Stimulated activated CD4-positive, alpha-beta T cell treated with anti-CD3 and anti-CD28 coated beads, TNF-alpha, amount 100 ng/mL, for 1 hour (primary cell): Measurements from ENCODE around the gene MYORG.
"Not testable (repeated sequence)": the region's sequence is repeated elsewhere in the genome, so short reads cannot be mapped to it uniquely, and the experiment has no call there.

Experiments
- DNase-seq, 3 donors: peaks; one replicate each; pipeline ENCODE4 v3.0.0-alpha.2; 2020; ENCODE audit warnings: low read depth in 3 of 3, low spot score in 1 of 3

The MYORG gene

DNA sequence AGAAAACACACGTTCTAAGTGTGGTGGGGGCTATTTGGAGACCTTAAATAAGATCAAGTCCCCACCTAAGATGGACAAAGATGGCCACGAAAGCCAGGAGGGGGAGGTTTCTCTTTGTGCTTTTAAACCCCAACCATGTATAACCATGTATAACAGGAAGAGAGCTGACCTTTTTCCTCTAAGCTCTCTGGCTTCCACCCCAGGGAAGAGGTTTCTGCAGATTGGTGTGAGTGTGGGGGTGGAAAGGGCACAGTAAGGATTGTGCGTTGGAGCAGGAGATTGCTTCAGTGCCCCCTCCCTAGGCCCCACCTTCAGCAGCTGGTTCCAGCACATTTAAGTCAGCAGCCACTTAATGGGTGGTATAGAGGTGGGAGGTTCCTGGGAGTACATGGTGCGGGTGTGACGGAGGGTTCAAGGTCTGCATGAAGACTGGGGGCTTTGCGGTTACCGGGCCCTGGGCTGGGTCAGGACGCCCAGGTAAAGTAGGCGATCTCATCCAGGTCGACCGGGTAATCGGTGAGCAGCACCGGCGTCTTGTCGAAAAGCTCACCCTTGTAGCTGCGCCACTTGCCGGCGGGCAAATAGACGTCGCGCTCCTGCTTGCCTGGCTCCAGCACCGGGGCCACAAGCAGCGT, 6.2 kb downstream of the MYORG start:
- DNase-seq, result no peak

DNA sequence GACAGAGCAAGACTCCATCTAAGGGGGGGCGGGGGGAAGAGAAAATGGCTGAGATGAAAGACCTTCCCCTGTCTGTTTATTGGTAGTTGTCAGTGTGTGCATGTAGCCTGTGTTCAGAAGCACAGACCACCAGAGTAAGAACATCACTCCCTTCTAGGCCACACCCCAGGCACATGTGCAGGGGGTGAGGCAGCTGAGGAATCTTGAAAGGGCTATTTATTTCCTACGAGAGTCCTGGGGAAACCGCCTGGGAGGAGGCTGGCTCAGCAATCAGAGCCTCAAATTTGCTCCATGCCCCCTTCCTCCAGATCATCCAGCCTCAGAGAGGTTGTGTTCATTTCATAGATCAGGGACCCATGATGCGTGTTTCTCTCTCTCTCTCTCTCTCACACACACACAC, 7.1 kb downstream of the MYORG start:
- DNase-seq, result no peak

DNA sequence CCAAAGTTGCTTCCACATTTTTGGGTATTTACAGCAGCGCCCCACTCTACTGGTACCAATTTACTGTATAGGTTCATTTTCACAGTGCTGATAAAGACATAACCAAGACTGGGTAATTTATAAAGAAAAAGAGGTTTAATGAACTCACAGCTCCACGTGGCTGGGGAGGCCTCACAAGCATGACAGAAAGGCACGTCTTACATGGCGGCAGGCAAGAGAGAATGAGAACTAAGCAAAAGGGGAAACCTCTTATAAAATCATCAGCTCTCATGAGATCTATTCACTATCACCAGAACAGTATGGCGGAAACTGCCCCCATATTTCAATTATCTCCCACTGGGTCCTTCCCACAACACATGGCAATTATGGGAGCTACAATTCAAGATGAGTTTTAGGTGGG, 7.9 kb downstream of the MYORG start:
- DNase-seq, result not testable (repeated sequence)

DNA sequence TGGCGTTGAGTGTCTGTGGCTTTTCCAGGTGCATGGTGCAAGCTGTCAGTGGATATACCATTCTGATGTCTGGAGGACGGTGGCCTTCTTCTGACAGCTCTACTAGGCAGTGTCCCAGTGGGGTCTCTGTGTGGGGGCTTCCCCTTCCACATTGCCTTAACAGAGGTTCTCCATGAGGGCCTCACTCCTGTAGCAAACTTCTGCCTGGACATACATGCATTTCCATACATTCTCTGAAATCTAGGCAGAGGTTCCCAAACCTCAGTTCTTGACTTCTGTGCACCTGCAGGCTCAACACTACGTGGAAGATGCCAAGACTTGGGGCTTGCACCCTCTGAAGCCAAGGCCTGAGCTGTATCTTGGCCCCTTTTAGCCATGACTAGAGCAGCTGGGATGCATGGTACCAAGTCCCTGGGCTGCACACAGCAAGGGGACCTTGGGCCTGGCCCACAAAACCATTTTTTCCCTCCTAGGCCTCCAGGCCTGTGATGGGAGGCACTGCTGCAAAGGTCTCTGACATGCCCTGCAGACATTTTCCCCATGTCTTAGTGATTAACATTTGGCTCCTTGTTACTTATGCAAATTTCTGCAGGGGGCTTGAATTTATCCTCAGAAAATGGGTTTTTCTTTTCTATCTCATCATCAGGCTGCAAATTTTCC, 8.8 kb downstream of the MYORG start:
- not testable (repeated sequence) for DNase-seq

DNA sequence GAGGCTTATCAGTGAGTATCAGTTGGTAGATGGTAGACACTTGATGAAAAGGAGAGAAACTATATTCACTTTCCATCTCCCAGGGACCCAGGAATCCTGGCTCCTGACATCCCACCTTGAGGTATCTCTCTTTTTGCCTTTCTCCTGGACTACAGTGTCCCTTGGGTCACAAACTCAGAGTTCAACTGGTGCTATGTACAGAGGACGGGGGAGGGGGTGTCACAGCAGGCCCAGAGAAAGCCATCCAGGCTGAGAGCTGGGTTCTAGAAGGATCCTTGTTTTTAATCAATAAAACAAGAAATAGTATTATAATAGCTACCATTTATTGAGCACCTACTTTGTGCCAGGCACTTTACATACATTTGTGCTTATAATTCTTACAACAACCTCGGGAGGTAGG, 10.3 kb downstream of the MYORG start:
- no peak for DNase-seq

DNA sequence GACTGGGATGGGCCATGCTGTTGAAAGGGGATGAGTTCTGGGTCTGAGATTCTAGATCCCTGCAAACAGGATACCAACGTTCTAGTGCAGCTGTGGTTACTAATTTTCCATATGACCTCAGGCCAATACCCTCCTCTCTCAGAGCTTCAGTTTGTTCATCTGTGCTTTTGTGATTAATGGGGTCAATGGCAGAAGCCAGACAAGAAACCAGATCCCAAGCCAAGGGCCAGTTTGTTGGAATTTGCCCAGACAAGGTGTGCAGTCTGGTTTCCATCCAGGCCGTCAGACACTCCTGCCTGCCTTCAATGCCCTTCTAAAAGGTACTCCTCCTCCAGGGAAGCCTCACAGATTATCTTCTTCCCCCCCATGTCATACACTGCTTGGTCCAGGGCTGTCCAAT, 11.4 kb downstream of the MYORG start:
- DNase-seq, result no peak

DNA sequence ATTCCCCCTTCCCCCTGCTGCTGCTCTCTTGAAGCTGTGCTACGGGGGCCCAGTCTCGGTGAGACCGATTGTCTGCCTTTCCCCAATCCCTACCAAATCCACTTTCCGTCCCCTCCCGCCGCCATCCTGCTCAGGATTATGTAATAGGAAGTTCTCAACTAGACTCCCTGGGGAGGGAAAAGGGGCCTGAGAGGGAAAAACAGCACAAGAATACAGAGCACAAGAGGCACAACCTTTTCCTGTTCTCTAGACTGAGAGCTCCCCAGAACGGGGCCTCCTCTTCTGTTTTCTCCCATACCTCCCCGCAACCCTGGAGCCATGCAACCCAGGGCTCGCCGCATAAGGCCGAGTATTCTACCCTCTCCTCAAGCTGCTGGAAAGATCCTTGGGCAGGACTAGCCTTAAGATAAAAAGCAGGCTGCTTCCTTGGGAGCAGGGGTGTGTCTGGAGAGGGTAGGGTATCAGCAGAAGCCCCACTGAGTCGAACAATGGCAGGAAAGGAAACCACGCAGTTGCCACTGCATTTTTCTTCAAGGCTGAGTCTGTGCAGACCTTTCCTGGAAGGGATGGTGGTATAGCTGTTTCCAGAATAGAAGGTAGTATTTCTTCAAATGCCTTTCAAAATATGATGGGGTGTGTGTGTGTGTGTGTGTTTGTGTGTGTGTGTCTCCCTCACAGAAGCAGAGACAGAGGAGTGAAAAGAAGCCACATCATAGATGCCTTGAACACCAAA, 12.9 kb downstream of the MYORG start:
- no peak for DNase-seq

DNA sequence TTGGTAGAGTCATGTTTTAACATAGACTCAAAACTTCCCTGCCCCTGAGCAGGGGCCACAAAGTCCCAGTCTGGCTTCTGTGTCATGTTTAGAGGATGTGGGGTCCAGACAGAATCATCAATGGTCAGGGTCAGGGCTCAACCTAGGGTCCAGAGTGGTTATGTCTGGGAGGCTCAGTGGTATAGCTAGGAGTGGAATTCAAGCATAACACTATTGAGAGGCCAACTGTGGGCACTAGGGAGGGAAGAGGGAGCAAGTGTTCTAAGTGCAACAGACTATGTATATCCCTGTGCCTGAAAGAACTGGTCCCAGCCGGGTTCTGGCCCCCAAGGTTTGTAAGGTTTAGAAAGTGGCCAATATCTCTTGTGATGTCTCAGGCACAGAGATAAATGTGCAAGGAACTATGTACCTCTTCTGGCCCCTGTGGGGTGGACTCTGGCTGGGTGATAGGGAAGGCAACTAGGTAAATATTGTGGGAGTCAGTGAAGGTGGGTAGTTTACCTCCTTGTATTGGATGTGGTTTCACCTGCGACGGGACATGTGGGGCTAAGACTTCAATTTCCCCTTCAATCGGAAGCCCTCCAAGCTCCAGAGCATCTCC, 14.0 kb downstream of the MYORG start:
- DNase-seq, result no peak

DNA sequence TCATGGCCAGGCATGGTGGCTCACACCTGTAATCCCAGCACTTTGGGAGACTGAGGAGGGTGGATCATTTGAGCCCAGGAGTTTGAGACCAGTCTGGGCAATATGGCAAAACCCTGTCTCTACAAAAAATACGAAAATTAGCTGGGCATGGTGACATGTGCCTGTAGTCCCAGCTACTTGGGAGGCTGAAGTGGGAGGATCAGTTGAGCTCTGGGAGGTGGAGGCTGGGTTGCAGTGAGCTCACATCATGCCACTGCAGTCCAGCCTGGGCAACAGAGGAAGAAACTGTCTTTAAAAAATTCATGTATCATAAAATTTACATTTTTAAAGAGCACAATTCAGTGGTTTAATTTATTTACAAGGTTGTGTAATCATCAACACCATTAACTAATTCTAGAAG, 23.7 kb downstream of the MYORG start:
- not testable (repeated sequence) for DNase-seq

DNA sequence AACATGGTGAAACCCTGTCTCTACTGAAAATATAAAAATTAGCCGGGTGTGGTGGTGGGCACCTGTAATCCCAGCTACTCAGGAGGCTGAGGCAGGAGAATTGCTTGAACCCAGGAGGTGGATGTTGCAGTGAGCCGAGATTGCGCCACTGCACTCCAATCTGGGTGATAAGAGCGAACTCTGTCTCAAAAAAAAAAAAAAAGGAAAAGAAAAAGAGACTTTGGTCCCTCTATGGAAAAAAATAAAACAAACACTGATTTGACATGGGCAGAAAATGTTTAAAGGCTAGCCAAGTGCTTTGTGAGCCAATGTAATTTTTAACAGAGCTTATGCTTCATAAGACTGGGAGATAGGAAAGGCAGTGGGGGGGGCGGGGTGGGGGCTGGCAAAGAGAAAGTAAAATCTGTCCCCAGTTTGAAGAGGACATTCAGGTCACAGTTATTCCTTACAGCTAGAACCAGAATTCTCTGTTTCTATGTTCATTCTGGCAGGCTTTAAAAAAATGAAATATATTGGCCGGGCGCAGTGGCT, 24.5 kb downstream of the MYORG start:
- not testable (repeated sequence) for DNase-seq

DNA sequence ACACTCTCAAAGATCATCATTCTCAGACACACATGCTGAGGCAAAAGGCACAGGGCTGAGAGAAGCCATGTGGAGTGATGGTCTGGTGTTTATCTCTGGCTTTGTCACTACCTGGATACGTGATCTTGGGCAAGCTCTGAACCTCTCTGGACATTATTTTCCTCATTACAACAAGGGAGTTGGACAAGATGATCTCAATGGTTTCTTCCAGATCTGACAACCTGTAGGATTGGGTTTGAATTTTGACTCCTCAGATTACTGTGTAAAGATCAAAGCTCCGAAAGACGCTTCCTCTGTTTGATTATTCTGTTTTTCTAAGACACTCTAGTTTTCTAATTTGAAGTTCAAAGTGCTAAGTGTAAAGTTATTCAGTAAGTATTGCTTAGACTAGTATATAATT, 27.4 kb downstream of the MYORG start:
- no peak for DNase-seq

DNA sequence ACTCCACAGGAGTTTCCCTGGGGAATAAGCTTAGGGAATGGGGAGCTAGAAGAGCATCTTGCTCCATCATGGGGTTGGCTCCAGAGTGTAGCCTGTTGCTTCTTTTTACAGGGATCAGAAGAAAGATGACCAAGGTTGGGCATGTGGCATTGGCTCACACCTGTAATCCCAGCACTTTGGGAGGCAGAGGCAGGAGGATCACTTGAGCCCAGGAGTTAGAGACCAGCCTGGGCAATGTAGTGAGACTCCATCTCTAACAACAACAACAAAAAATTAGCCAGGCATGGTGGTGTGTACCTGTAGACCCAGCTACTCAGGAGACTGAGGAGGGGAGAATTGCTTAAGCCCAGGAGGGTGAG, 28.9 kb downstream of the MYORG start:
- DNase-seq, result no peak

DNA sequence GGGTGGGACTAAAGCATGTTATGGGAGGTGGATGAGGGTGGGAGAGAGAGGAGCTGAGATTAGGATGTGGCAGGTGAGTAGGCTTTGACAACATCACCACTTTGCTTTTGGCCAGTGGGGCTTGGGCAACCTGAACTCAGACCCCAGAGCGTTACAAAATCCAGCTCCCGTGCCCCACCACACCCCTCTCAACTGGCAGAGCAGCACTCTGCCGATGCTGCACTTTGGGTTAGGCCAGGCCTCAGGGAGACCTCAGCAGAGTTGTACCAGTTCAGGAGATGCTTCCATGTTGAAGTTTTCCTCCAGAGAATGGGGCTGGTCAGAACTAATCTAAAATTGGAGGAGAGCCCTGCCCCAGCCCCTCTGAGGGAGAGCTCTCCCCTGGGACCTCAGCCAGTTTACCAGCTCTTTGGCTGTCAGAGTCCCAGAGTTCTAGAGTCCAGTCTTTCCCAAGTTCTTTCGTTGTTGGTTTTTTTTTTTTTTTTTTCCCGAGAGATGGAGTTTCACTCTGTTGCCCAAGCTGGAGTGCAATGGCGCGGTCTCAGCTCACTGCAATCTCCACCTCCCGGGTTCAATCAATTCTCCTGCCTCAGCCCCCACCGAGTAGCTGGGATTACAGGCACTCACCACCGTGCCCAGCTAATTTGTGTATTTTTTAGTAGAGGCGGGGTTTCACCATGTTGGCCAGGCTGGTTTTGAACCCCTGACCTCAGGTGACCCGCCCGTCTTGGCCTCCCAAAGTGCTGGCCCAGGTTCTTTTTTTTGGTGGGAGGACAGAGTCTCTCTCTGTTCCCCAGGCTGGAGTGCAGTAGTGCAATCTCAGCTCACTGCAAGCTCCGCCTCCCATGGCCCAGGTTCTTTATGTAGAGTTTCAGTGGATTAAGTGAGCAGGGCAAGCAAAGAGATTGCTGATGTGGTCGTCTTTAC, 29.6 kb downstream of the MYORG start:
- DNase-seq, result no peak

DNA sequence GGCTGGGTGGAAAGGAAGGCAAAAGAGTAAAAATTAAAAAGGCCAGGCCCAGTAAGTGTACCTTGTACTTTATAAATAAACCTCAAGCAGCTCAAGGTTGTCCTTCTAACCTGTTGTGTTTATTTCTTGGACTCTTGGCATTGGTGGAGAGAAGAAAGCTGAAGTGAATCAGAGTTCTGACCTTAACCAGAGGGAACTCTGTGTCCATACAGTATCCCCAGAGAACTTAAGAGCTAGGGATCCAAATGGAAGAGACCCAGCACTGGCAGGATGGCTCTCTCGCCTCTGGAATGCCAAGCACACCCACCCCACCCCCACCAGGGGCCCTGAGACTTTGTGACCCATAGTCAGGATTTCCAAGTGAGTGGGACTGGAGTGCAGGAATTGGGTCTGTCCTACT, 33.1 kb downstream of the MYORG start:
- no peak for DNase-seq

DNA sequence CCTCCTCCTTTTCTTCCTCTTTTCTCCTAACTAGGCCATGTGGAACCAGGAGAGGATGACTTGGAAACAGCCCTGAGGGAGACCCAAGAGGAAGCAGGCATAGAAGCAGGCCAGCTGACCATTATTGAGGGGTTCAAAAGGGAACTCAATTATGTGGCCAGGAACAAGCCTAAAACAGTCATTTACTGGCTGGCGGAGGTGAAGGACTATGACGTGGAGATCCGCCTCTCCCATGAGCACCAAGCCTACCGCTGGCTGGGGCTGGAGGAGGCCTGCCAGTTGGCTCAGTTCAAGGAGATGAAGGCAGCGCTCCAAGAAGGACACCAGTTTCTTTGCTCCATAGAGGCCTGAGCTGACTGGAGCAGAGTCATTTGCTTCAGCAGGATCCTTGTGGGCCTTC, 33.6 kb downstream of the MYORG start:
- no peak for DNase-seq

DNA sequence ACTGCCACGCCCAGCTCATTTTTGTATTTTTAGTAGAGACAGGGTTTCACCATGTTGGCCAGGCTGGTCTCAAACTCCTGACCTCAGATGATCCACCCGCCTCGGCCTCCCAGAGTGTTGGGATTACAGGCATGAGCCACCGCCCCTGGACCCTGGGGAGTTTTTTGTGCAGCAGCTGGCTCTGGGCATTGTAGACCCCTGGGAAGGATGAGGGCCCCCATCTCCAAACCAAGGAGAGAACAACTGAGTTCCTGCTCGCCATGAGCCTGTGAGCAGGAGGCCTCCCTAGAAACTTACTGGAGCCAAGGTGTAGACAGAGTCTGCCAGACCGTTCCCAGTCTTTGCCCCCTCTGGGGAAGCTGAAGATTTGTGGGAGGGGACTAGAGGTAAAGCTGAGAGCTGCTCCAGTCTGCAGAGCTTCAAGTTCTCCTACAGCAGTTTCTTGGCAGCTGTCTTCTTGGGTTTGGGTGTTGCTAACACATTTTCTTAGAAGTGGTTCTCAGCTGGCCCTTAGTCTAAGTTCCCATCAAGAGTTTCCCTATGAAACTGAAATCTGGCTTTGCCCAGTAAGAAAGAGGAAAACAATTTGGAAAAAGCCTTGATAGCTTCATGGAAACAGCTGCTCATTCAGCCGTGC, 34.9 kb downstream of the MYORG start:
- DNase-seq, result no peak

DNA sequence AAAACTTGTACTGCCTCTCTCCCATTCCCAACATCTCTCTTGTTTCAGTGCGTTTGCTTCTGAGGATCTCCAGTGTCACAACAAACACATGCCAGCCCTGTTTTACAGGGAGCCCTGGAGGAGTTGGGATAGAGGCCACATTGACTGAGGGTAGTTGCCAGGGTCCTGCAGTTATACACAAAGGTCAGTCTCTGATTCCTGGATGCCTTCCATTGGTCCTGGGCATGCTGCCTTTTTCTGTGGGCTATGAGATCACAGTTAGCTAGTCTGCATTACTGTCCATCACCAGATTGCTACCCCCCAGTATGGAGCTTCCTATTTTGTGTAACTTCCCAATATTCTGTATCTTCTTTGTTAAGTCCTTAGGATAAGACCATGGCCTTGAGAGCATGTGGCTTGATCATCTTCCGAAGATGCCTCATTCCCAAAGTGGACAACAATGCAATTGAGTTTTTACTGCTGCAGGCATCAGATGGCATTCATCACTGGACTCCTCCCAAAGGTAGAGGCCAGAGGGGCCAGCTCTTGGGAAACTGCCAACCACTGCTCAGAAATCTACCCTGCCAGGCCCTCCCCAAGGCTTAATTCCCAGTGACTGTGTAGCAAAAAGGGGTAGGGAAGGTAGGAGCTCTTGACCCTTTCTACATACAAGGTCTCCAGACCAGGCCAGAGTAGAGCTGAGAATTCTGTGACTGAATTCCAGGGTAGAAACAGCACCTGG, 37.9 kb downstream of the MYORG start:
- no peak for DNase-seq

DNA sequence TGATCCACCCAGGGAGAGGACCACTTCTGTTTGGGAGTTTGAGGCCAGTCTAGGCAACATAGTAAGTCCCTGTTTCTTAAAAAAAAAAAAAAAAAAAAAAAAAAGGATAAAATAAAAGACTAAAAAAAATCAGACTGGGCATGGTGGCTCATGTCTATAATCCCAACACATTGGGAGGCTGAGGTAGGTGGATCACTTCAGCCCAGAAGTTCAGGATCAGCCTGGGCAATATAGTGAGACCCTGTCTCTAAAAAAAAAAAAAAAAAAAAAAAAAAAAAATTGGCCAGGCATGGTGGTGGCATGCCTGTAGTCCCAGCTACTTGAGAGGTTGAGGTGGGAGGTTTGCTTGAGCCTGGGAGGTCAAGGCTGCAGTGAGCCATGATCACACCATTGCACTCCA, 38.6 kb downstream of the MYORG start:
- not testable (repeated sequence) for DNase-seq

DNA sequence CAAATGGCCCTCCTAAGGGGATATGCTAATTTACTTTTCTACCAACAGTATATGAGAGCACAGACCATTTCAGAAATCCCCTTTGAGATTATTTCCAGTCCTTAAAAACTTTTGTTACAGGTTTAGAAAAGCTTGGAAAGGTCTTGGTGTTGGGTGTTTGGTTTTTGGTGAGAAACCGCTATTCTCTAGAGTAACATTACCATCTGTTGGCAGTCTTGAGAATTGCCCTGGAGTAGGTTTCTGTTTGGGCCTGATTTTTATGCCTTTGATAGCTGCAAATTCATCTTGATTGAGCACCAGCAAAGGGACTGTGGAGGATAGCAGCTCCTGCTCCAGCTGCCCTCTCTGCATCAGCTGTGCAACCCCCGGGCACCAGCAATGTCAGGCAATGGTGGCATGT, 39.3 kb downstream of the MYORG start:
- DNase-seq, result no peak

DNA sequence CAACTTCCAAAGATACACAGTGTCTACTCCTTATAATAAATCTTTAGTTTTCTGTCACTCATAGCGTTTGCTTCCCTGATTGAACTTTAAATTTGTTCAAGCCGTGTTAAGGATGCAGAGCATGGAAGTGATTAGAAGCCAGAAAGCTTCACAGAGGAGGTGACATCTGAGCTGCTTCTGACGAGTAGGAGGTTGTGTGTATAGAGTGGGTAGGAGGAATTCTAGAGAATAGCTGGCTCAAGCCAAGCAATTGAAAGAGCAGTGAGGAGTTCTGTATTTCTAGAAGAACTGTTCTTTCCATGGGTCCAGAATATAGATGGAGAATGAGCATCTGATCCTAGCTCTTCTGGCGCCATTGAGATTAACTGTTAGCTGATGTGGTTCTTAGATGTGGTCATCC, 41.3 kb downstream of the MYORG start:
- no peak for DNase-seq
